Activated CD8-positive, alpha-beta T cell treated with anti-CD3 and anti-CD28 coated beads, Interleukin-2, amount 10 ng/mL, durations not matched to agents 7 days and 5 days (primary cell): ENCODE results near the gene FOLR2. TPM values are rescaled to one million over a fixed set of nuclear protein-coding genes. Genes with fewer than 3 reads are reported as not detected.
"Not testable (repeated sequence)": the region's sequence is repeated elsewhere in the genome, so short reads cannot be mapped to it uniquely, and the experiment has no call there.

Experiments used
- ATAC-seq: fragments of 150-1000 bp; cut with Tn5 transposase; one replicate; pipeline ENCODE4 v1.10.0; 2021; ENCODE audit warnings: moderate library complexity
- CTCF ChIA-PET: fragments of 350-600 bp; sonication (Branson Sonifier 250); formaldehyde crosslinking; loops from one replicate; lab custom pipeline; 2021; ENCODE audit warnings: antibody characterized with exemption; lab: Charles Lee
- POLR2A ChIA-PET: fragments of 350-600 bp; sonication (Branson Sonifier 250); formaldehyde crosslinking; loops from one replicate; lab custom pipeline; 2021; ENCODE audit warnings: antibody characterized with exemption; lab: Charles Lee
- DNase-seq: peaks from one replicate; pipeline ENCODE4 v3.0.0-alpha.2; 2020
- H3K27ac Mint-ChIP-seq: one replicate; pipeline ENCODE4 v1.8.0; 2021; ENCODE audit warnings: mild to moderate bottlenecking, mixed read lengths
- H3K27me3 Mint-ChIP-seq: one replicate; pipeline ENCODE4 v1.8.0; 2021; ENCODE audit warnings: low read depth, mixed read lengths
- H3K36me3 Mint-ChIP-seq: one replicate; pipeline ENCODE4 v1.8.0; 2021; ENCODE audit warnings: low read depth, mixed read lengths
- H3K4me1 Mint-ChIP-seq: one replicate; pipeline ENCODE4 v1.8.0; 2021; ENCODE audit warnings: low read depth, mixed read lengths
- H3K4me3 Mint-ChIP-seq: one replicate; pipeline ENCODE4 v1.8.0; 2021; ENCODE audit warnings: mild to moderate bottlenecking, mixed read lengths
- H3K9me3 Mint-ChIP-seq: one replicate; pipeline ENCODE4 v1.8.0; 2022; ENCODE audit warnings: mixed read lengths; ENCODE audit not compliant: insufficient read depth
- total RNA-seq, 2 experiments: library from RNA; stranded (reverse); gene quantifications; one replicate each; pipeline ENCODE4 v1.2.3, GENCODE V29; 2021

The FOLR2 gene
- not detected for total RNA-seq

DNA sequence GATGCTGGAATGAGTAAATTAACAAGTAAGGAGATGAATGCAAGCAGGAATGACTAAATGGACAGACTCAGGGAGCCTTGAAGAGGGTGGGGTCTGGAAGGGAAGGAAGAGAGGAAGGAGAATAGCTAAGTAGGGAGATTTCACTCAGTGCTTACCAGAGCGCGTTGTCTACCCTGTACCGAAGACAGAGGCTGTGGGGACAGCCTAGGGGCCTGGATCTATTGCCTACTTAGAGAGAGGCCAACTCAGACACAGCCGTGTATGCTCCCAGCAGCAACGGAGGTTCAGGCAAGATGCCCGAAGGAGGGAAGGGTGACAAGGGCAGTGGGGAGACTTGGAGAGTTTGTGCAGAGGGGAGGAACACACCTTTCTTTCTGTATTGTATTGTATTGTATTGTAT is at the start of gene FOLR2:
FOLR2 (plus strand) TSS at position 157 of the 400 bp plus-strand sequence. CDS start 1,791 bp downstream, outside the sequence.
- H3K9me3 Mint-ChIP-seq, result no peaks in the 10 kb centered on the region

DNA sequence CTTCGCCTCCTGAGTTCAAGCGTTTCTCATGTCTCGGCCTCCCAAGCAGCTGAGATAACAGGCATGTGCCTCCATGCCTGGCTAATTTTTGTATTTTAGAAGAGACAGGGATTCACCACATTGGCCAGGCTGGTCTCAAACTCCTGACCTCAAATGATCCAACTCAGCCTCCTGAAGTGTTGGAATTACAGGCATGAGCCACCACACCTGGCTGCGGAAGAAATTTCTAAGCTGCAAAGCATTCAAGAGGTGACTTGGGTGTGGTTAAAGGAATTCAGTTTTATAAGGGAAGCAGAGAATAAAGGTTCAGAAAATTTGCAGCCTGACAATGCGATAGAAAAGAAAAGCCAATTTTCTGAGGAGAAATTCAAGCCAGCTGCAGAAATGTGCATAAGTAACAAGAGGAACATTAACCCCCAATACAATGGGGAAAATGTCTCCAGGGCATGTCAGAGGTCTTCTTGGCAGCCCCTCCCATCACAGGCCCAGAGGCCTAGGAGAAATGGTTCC is 47.5 kb upstream of the FOLR2 start:
- CTCF ChIA-PET, result interaction anchor here (1.4 to 1.5 kb wide), 2 partner anchors 262 to 302 kb away, joined by 3 to 4 read pairs; no protein-coding TSS in a partner anchor
- H3K27me3 Mint-ChIP-seq, H3K36me3 Mint-ChIP-seq, H3K9me3 Mint-ChIP-seq, DNase-seq, POLR2A ChIA-PET, H3K4me3 Mint-ChIP-seq, H3K4me1 Mint-ChIP-seq, ATAC-seq: not testable (repeated sequence)
- peak overlapping the region; percentile 20 for H3K27ac Mint-ChIP-seq

More for the DNA sequence above, at the start of gene FOLR2:
- H3K4me3 Mint-ChIP-seq, result no peak within 1 kb of the TSS
- ChIA-PET CTCF (interaction anchor here (1.0 kb wide), 1 partner anchor 215 kb away, joined by 6 read pairs; no protein-coding TSS in a partner anchor), POLR2A (no interaction called here)
- H3K4me1 Mint-ChIP-seq, result peaks cover 19% of the 10 kb centered on the region
- ATAC-seq (no peak), DNase-seq (no peak)
- H3K27ac Mint-ChIP-seq, result no peak within 1 kb of the TSS
- H3K27me3 Mint-ChIP-seq, result peaks cover 31% of the 10 kb centered on the region
- H3K36me3 Mint-ChIP-seq, result no peaks in the 10 kb centered on the region

DNA sequence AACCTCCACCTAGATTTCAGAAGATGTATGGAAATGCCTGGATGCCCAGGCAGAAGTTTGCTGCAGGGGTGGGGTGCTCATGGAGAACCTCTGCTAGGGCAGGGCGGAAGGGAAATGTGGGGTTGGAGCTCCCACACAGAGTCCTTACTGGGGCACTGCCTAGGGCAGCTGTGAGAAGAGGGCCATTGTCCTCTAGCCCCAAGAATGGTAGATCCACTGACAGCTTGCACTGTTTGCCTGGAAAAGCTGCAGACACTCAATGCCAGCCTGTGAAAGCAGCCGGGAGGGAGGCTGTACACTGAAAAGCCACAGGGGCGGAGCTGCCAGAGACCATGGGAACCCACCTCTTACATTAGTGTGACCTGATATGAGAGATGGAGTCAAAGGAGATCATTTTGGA is 46.8 kb upstream of the FOLR2 start:
- H3K4me1 Mint-ChIP-seq, H3K4me3 Mint-ChIP-seq, ATAC-seq, H3K36me3 Mint-ChIP-seq, POLR2A ChIA-PET, H3K27me3 Mint-ChIP-seq, DNase-seq, H3K9me3 Mint-ChIP-seq: not testable (repeated sequence)
- H3K27ac Mint-ChIP-seq, result peak overlapping the region; percentile 20
- CTCF ChIA-PET, result interaction anchor here (1.5 kb wide), 1 partner anchor 301 kb away, joined by 3 read pairs; no protein-coding TSS in a partner anchor

DNA sequence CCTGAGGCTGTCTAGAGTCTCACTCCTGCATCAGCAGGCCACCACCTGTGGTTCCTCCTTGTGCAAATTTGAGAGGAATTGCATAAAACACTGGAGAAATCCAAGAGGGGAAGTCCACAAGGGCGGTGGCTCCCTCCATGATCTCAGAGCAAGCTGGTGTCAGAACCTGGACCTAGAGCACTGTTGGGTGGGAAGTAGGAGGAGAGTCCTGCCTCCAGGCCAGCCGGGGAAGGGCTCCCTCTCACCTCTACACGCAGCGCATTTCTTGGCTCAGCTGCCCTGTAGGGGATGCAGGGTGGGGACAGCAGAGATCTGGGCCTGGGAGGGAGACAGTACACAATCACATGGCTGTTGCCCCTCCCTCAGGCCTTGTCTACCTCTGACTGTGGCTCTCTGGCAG is 44.6 kb upstream of the FOLR2 start:
- DNase-seq, H3K9me3 Mint-ChIP-seq, POLR2A ChIA-PET, H3K4me3 Mint-ChIP-seq, H3K27me3 Mint-ChIP-seq, H3K4me1 Mint-ChIP-seq, H3K27ac Mint-ChIP-seq, ATAC-seq, H3K36me3 Mint-ChIP-seq: not testable (repeated sequence)
- CTCF ChIA-PET, result interaction anchor here (1.0 kb wide), 1 partner anchor 11 kb away, joined by 3 read pairs; no protein-coding TSS in a partner anchor

DNA sequence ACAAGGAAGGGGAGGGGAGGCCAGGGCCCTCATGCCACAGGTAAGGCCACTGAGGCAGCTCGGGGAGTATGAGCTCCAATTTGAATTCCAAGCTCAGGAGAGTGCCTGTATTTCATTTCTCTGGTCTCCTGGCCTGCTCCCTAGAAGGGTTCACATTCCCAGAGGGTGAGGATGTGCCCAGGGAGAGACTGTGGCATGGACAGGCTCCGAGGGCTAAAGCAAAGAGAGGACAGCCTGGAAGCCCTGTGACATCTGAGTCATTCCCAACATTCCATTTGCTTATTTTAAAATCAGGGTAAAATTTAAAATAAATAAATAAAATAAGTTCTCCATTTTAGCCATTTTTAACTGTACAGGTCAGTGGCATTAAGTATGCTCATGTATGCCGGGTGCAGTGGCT is 43.3 kb upstream of the FOLR2 start:
- CTCF ChIA-PET, result interaction anchor here (1.0 kb wide), 1 partner anchor 10 kb away, joined by 3 read pairs; no protein-coding TSS in a partner anchor
- POLR2A ChIA-PET, result no interaction called here
- Mint-ChIP-seq H3K36me3 (no peaks in the 10 kb centered on the region), H3K27ac (no peak overlapping the region), H3K9me3 (no peaks in the 10 kb centered on the region), H3K27me3 (peaks cover under 1% of the 10 kb centered on the region), H3K4me3 (no peak overlapping the region), H3K4me1 (peaks cover 5% of the 10 kb centered on the region)
- no peak for ATAC-seq
- no peak for DNase-seq

DNA sequence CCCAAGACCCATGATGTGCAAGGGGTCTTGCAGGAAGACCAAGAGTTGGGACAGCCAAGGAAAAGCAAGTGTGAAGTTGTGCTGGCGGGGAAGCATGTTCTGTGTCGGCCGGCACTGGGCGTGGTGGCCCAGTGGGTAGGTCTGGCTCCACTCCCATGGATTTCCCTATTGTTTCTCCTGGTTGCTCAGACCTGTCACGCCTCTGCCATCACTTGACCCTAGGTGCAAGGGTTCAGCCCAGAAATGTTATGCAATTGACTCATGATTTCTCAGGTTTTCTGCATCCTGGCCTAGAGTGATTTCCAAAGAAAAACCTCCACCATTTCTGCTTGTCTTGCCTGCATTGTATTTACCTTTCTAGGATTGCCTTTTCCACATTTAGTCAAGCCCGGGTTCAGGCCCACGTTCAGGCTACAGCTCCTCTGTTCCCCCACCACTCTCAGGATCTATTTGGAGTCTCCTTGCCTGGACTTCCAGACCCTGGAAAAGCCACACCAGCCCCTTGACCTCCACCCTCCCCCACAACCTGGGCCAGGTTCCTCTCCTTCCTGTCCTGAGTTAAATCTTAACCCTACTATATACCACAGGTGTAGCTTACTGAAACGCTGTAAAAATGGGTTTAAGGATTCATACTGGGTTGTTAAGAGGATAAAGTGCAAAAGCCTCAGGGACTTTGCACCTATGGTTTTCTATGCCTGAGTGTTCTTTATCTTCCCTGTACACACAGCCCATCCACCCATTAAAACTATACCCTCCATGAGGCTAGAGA is 42.1 kb upstream of the FOLR2 start:
- DNase-seq, result no peak
- Mint-ChIP-seq H3K27ac (no peak overlapping the region), H3K9me3 (no peaks in the 10 kb centered on the region), H3K4me3 (no peak overlapping the region), H3K27me3 (no peaks in the 10 kb centered on the region), H3K36me3 (no peaks in the 10 kb centered on the region), H3K4me1 (peaks cover 5% of the 10 kb centered on the region)
- ChIA-PET CTCF (interaction anchor here (1.0 to 1.3 kb wide), 3 partner anchors 8 to 10 kb away, joined by 3 to 5 read pairs (median 3); no protein-coding TSS in a partner anchor), POLR2A (no interaction called here)
- no peak for ATAC-seq

DNA sequence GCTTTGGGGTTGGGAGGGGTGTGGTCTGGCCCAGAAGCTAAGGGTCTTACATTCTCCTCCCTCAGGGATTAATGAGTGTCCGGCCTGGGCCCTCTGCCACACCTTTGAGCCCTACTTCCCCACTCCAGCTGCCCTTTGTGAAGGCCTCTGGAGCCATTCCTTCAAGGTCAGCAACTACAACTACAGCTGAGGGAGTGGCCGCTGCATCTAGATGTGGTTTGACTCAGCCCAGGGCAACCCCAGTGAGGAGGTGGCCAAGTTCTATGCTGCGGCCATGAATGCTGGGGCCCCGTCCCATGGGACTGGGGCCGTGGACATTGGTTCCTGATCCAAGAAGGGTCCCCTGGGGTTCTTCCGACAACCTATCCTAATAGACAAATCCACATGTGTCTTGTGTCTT is 38.9 kb upstream of the FOLR2 start:
- ChIA-PET CTCF (no interaction called here), POLR2A (no interaction called here)

DNA sequence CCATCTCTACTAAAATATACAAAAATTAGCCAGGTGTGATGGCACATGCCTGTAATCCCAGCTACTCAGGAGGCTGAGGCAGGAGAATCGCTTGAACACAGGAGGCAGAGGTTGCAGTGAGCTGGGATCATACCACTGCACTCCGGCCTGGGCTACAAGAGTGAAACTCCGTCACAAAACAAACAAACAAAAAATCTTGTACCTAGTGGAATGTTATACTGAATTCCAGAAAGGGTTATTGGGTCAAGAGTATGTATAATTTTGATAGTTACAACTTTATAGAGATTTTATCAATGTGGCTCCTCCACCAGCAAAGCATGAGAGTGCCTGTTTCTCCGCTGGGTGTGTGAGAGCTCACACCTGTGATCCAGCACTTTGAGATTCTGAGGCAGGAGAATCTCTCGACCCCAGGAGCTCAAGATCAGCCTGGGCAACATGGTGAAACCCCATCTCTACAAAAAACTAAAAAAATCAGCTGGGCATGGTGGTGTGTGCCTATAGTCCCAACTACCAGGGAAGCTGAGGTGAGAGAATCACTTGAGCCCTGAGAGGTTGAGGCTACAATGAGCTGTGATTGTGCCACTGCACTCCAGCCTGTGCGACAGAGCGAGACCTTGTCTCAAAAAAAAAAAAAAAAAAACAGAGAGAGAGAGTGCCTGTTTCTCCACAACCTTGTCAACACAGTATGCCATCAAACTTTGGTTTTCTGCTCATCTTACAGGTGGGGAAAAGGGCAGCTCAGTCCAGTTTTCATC is 37.4 kb upstream of the FOLR2 start:
- no peaks in the 10 kb centered on the region for H3K9me3 Mint-ChIP-seq
- DNase-seq (no peak), ATAC-seq (no peak)
- H3K4me1 Mint-ChIP-seq, result peaks cover 2% of the 10 kb centered on the region
- no peak overlapping the region for H3K27ac Mint-ChIP-seq
- CTCF ChIA-PET, result interaction anchor here (1.1 to 2.5 kb wide), 3 partner anchors 36 to 200 kb away, joined by 4 to 14 read pairs (median 5); no protein-coding TSS in a partner anchor
- H3K4me3 Mint-ChIP-seq, result no peak overlapping the region
- H3K36me3 Mint-ChIP-seq, result no peaks in the 10 kb centered on the region
- POLR2A ChIA-PET, result no interaction called here
- peaks cover 20% of the 10 kb centered on the region for H3K27me3 Mint-ChIP-seq

More for the DNA sequence above, 38.9 kb upstream of the FOLR2 start:
- DNase-seq (no peak), ATAC-seq (no peak)
- no peaks in the 10 kb centered on the region for H3K36me3 Mint-ChIP-seq
- no peaks in the 10 kb centered on the region for H3K4me1 Mint-ChIP-seq
- peaks cover 16% of the 10 kb centered on the region for H3K27me3 Mint-ChIP-seq
- H3K27ac Mint-ChIP-seq, result no peak overlapping the region
- no peaks in the 10 kb centered on the region for H3K9me3 Mint-ChIP-seq
- no peak overlapping the region for H3K4me3 Mint-ChIP-seq

DNA sequence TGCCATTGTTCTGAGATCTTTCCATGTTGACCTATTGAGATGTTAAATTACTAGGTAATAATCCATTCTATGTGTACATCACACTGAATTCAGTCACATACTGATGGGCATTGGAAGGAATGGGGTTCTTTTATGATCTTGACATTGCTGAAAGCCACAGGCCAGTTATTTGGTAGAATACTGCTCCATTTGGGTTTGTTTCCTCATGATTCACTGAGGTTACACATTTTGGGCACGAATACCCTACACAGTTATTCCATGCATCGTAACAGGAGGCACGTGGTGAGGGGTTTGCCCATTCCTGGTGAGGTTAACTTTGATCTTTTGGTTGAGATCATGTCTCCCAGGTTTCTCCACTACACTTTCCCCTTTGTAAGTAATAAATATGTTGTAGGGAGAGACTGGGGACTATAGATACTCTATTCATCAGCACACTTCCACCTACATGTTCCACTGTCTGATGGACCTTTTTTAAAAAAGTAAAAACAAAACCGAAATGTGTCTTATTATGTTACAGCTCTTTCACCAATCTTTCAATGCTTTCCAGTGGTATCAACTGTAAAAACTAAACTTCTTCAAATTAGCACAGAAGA is 36.7 kb upstream of the FOLR2 start:
- H3K36me3 Mint-ChIP-seq, result no peaks in the 10 kb centered on the region
- ATAC-seq (no peak), DNase-seq (no peak)
- ChIA-PET CTCF (interaction anchor here (1.1 to 2.5 kb wide), 4 partner anchors 36 to 201 kb away, joined by 4 to 14 read pairs (median 5); no protein-coding TSS in a partner anchor), POLR2A (no interaction called here)
- no peak overlapping the region for H3K4me3 Mint-ChIP-seq
- no peaks in the 10 kb centered on the region for H3K9me3 Mint-ChIP-seq
- no peak overlapping the region for H3K27ac Mint-ChIP-seq
- peaks cover 2% of the 10 kb centered on the region for H3K4me1 Mint-ChIP-seq
- H3K27me3 Mint-ChIP-seq, result peaks cover 20% of the 10 kb centered on the region

DNA sequence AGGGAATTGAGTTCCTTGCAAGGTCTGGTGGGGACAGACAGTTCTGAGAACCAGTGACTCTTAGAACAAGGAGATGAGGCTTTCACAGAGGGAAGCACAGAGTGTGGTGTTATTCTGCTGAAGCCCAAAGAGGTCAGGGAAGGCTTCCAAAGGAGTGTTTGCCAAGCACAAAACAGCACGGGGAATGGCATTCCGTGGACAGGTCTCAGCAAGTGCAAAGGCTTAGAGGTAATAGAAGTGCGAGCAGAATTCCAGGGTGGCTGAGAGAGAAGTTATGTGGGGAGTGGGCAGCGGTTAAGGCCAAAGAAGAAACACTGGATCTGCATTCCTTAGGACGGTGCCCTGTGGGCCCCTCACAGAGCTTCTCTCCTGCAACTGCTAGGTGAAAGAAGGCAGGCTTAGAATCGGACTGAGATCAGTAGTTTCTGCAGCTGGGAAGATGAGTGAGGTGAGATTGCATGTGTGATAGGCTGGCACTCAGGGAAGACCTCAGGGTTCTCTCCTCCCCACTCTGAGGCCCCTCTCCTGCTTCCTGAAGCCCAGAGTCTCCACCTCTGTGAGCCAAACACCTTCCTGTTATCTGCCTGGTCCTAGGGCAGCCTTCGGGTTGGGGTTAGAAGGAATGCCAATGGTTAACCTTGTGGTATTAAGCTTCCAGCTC is 35.6 kb upstream of the FOLR2 start:
- H3K4me3 Mint-ChIP-seq, DNase-seq, ATAC-seq, H3K36me3 Mint-ChIP-seq, H3K4me1 Mint-ChIP-seq, H3K27ac Mint-ChIP-seq, H3K9me3 Mint-ChIP-seq: not testable (repeated sequence)
- peaks cover 20% of the 10 kb centered on the region for H3K27me3 Mint-ChIP-seq
- ChIA-PET CTCF (interaction anchor here (1.2 to 4.8 kb wide), 4 partner anchors 38 to 250 kb away, joined by 4 to 46 read pairs (median 10); no protein-coding TSS in a partner anchor), POLR2A (interaction anchor here (0.6 kb wide), 1 partner anchor 264 kb away, joined by 3 read pairs; no protein-coding TSS in a partner anchor)

DNA sequence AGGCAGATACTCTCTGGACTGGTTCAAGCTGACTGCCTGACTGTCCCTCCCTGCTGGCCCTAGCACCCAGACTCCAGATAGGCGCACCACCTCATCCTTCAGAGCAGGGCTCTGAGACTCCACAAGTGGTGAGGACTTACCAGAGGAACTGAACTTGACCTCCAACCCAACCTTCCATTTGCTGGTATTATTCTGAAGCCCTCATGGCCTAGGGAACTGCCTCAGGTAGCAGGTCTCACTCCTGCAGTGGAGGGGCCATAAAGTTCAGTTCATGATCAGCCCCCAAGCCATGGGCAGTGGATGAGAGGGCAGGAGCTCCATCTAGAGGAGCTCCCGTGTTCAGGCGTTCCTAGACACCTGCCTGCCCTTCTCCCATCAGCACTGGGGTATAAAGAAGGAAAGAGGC is 35.0 kb upstream of the FOLR2 start:
- ATAC-seq, H3K4me1 Mint-ChIP-seq, H3K9me3 Mint-ChIP-seq, H3K27ac Mint-ChIP-seq, POLR2A ChIA-PET, H3K36me3 Mint-ChIP-seq, DNase-seq, H3K4me3 Mint-ChIP-seq: not testable (repeated sequence)
- H3K27me3 Mint-ChIP-seq, result peaks cover 20% of the 10 kb centered on the region
- CTCF ChIA-PET, result interaction anchor here (0.9 to 4.8 kb wide), 6 partner anchors 38 to 250 kb away, joined by 3 to 46 read pairs (median 16); no protein-coding TSS in a partner anchor
